ENCODE results near the gene GORASP2. TPM values are rescaled to one million over a fixed set of nuclear protein-coding genes. Genes with fewer than 3 reads are reported as not detected.

Gene GORASP2
- total RNA-seq, 4 donors from 2014 or later = 28.6 to 47.4 (median 36.0) TPM

GRCh38 chr2:170887896-170888295 lies 41.2 kb upstream of the GORASP2 start:
- TF ChIP-seq, protein P1, sequence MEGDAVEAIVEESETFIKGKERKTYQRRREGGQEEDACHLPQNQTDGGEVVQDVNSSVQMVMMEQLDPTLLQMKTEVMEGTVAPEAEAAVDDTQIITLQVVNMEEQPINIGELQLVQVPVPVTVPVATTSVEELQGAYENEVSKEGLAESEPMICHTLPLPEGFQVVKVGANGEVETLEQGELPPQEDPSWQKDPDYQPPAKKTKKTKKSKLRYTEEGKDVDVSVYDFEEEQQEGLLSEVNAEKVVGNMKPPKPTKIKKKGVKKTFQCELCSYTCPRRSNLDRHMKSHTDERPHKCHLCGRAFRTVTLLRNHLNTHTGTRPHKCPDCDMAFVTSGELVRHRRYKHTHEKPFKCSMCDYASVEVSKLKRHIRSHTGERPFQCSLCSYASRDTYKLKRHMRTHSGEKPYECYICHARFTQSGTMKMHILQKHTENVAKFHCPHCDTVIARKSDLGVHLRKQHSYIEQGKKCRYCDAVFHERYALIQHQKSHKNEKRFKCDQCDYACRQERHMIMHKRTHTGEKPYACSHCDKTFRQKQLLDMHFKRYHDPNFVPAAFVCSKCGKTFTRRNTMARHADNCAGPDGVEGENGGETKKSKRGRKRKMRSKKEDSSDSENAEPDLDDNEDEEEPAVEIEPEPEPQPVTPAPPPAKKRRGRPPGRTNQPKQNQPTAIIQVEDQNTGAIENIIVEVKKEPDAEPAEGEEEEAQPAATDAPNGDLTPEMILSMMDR (IDR thresholded peaks at IDR 0.05; ENCODE audit: low read depth) = no peak

- TF ChIP-seq, protein P1 (IDR thresholded peaks at IDR 0.05; ENCODE audit: low read depth) = no peak
These were observed 37.2 kb upstream of the GORASP2 start for GRCh38 chr2:170891893-170892292.

GRCh38 chr2:170892391-170892951 lies 36.6 kb upstream of the GORASP2 start:
- TF ChIP-seq, protein P1 (IDR thresholded peaks at IDR 0.05; ENCODE audit: low read depth) = no peak

DNA sequence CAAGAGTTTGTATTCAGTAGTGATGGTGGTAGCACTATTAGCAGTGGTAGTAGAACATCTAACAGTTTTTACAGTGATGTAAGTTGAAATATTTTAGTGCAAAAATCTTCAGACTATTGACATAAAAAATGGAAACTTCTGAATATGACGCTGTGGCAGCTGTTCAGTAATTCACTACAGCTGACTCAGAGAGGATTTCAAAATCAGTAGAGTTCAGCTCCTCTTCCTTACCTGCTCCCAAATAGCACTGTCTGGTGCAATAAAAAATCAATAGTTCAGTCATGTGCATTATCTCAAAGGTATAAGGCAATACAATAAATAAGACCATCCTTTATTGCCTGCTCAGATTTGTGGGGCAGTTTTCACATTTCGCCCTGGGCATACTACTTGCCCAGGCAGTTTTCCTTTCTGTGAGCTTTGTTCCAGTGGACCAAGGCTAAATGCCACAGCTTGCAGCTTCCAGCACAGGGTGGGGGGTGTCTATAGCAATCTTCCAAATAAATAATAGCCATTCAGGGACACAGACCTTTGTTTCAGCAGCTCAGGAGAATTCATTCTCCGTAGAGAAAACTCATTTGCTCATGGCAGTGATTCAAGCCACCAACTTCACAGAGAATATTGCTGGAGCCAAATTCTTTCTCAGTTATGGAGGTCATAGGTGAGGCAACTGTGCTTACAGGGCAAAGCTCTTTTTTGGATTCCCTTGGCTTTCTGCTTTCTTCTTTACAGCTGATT lies 33.9 kb upstream of the GORASP2 start:
- TF ChIP-seq, protein P1 (IDR thresholded peaks at IDR 0.05; ENCODE audit: low read depth) = no peak

- TF ChIP-seq, protein P1 (IDR thresholded peaks at IDR 0.05; ENCODE audit: low read depth) = no peak
These were observed 32.4 kb upstream of the GORASP2 start for GRCh38 chr2:170896622-170897021.

- TF ChIP-seq, protein P1 (IDR thresholded peaks at IDR 0.05; ENCODE audit: low read depth) = no peak
These were observed 31.9 kb upstream of the GORASP2 start for GRCh38 chr2:170897108-170897507.

DNA sequence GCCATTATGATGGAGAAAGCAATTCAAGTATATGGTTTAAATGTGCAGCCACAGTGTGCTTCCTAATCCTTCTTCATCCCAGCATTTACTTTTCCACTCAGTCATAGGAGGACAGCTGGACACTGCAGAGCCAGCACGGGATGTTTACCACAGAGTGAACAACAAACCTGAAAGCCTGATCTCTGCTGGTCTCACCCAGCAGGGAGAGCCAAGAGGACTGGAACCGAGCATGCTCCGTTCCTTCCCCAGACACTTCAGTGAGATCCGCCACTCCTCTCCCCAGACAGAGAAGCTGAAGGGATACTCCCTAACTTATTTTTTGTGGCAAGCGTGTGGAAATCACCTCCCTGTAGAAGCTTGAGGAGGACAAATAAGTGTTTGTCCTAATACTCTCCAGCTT lies 23.2 kb upstream of the GORASP2 start:
- TF ChIP-seq, protein P1 (IDR thresholded peaks at IDR 0.05; ENCODE audit: low read depth) = no peak
